ENCODE results near the gene MLH1.
"Not testable (repeated sequence)": the region's sequence is repeated elsewhere in the genome, so short reads cannot be mapped to it uniquely, and the experiment has no call there.

The MLH1 gene

DNA sequence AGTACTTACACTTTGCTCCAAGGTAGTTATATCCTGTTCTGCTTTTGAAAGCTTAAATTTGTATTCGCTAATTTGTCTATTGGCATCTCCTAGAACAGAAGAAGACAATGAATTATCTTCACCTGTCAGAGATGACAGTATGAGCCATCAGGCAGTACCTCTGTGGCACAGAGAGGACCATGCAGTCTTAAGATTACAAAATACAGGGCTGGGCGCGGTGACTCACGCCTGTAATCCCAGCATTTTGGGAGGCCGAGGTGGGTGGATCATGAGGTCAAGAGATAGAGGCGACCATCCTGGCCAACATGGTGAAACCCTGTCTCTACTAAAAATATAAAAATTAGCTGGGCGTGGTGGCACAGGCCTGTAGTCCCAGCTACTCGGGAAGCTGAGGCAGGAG lies 61.8 kb downstream of the MLH1 start:
- not testable (repeated sequence) for H2AFZ ChIP-seq (ENCODE audit: low read length); H2BK5ac ChIP-seq (ENCODE audit: low read length); H3K4ac ChIP-seq (ENCODE audit: low read length); H4K8ac ChIP-seq (ENCODE audit: low read depth, low read length); H3K4me2 ChIP-seq (ENCODE audit: insufficient read depth, low read length, poor library complexity, severe bottlenecking); DNase-seq (ENCODE audit: low spot score); H2BK120ac ChIP-seq (ENCODE audit: low read depth, low read length); H2AK5ac ChIP-seq (ENCODE audit: low read depth, low read length); H3K14ac ChIP-seq (ENCODE audit: low read length); H3K27ac ChIP-seq (replicated peaks; ENCODE audit: low read length); H3K18ac ChIP-seq (ENCODE audit: low read length); H3K27me3 ChIP-seq (ENCODE audit: control insufficient read depth in 3 of 3, insufficient read depth in 3 of 3, low read depth in 1 of 3, low read length in 3 of 3); H2BK15ac ChIP-seq (ENCODE audit: low read length); H3K79me1 ChIP-seq (ENCODE audit: low read depth, low read length); H3K4me1 ChIP-seq (ENCODE audit: control insufficient read depth in 2 of 2, insufficient read depth in 1 of 2, low read depth in 1 of 2, low read length in 2 of 2); H3K23ac ChIP-seq (ENCODE audit: low read depth, low read length, poor library complexity); H4K91ac ChIP-seq (ENCODE audit: low read depth, low read length, poor library complexity); H3K9ac ChIP-seq (ENCODE audit: low read depth, low read length, poor library complexity); H3K9me3 ChIP-seq (replicated peaks in 1 of 2; ENCODE audit: control insufficient read depth in 2 of 2, insufficient read depth in 1 of 2, low read depth in 1 of 2, low read length in 2 of 2); H2BK12ac ChIP-seq (ENCODE audit: low read length); H3K4me3 ChIP-seq (ENCODE audit: low read length in 2 of 2)
- no CpG with 5 or more reads among the region's 8 CpGs for WGBS, 2 donors (ENCODE audit: extremely low coverage in 2 of 2, insufficient read length in 2 of 2, insufficient replicate concordance in 1 of 2)
- H3K36me3 ChIP-seq (replicated peaks in 1 of 2; ENCODE audit: control insufficient read depth in 2 of 2, insufficient read depth in 2 of 2, low read length in 2 of 2): peaks cover 21 to 88% of the 10 kb centered on the region in 2 donors

DNA sequence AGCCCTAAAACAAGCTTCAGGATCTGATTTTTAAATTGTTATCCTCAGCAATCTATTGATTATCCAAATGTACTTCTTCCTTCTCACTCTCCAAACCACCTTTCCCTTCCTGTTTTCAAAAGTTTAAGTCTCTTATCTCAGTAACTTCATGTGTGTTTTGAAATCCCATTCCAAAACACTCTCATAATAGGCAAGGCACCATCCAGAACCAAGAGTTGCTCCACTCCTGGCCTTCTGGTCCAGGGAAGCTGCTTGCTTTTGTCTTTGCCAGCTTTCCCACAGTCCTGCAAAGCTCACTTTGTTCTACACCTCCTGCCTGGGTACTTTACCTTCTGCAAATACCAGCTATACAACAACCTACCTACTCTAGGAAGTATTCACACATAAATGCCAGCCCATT lies 63.5 kb downstream of the MLH1 start:
- Histone ChIP-seq H2BK12ac (ENCODE audit: low read length) (no peak overlapping the region), H3K23ac (ENCODE audit: low read depth, low read length, poor library complexity) (no peak overlapping the region), H3K9ac (ENCODE audit: low read depth, low read length, poor library complexity) (no peak overlapping the region), H3K9me3 (replicated peaks in 1 of 2; ENCODE audit: control insufficient read depth in 2 of 2, insufficient read depth in 1 of 2, low read depth in 1 of 2, low read length in 2 of 2) (no peaks in the 10 kb centered on the region), H3K4ac (ENCODE audit: low read length) (no peak overlapping the region), H3K4me2 (ENCODE audit: insufficient read depth, low read length, poor library complexity, severe bottlenecking) (no peak overlapping the region), H4K91ac (ENCODE audit: low read depth, low read length, poor library complexity) (no peak overlapping the region), H2BK5ac (ENCODE audit: low read length) (no peak overlapping the region), H3K14ac (ENCODE audit: low read length) (no peak overlapping the region), H3K27ac (replicated peaks; ENCODE audit: low read length) (no peak overlapping the region), H3K27me3 (ENCODE audit: control insufficient read depth in 3 of 3, insufficient read depth in 3 of 3, low read depth in 1 of 3, low read length in 3 of 3) (no peaks in the 10 kb centered on the region), H3K36me3 (replicated peaks in 1 of 2; ENCODE audit: control insufficient read depth in 2 of 2, insufficient read depth in 2 of 2, low read length in 2 of 2) (peaks cover 14 to 81% of the 10 kb centered on the region in 2 donors), H3K4me3 (ENCODE audit: low read length in 2 of 2) (no peak overlapping the region), H2BK120ac (ENCODE audit: low read depth, low read length) (no peak overlapping the region), H3K79me1 (ENCODE audit: low read depth, low read length) (no peaks in the 10 kb centered on the region), H3K18ac (ENCODE audit: low read length) (no peak overlapping the region), H2AK5ac (ENCODE audit: low read depth, low read length) (no peak overlapping the region), H2AFZ (ENCODE audit: low read length) (no peak overlapping the region), H3K4me1 (ENCODE audit: control insufficient read depth in 2 of 2, insufficient read depth in 1 of 2, low read depth in 1 of 2, low read length in 2 of 2) (no peaks in the 10 kb centered on the region), H2BK15ac (ENCODE audit: low read length) (no peak overlapping the region), H4K8ac (ENCODE audit: low read depth, low read length) (no peak overlapping the region)
- DNase-seq (ENCODE audit: low spot score): no peak

DNA sequence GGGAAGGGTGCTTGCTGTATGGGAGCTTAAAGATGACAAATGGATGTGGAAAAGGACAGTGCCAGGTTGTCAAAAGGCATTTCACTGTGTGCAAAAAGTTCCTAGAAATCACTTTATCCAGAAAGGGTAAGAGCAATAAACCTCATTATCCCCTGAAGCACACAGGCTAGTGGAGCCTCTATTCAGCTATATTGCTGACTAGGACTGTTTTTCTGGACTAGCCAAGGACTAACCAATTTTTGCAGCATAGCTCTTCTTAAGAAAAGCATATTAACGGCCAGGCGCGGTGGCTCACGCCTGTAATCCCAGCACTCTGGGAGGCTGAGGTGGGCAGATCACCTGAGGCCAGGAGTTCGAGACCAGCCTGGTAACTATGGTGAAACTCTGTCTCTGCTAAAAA lies 64.8 kb downstream of the MLH1 start:
- WGBS, 2 donors (ENCODE audit: extremely low coverage in 2 of 2, insufficient read length in 2 of 2, insufficient replicate concordance in 1 of 2): no CpG with 5 or more reads among the region's 5 CpGs
- H3K36me3 ChIP-seq (replicated peaks in 1 of 2; ENCODE audit: control insufficient read depth in 2 of 2, insufficient read depth in 2 of 2, low read length in 2 of 2): peaks cover 14 to 82% of the 10 kb centered on the region in 2 donors

DNA sequence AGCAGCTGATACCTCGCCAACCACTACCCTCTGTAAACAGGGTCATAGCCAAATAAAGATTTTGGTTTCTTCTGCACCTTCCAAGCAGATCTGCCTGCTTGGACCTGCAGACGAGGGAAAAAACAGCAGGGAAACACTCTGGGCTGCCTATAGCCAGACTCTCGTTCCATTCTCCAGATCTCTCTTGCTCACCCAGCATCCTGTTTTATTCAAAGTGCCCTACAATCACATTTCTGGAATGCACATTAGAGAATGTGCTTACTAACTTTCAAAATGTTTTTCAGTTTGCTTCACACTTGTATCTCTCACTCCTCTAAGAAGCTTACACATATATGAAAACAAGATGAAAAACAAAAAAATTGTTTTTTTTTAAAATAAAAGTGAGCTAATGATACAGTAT lies 71.4 kb downstream of the MLH1 start:
- no peak overlapping the region for H3K4me3 ChIP-seq (ENCODE audit: low read length in 2 of 2)
- H3K27me3 ChIP-seq (ENCODE audit: control insufficient read depth in 3 of 3, insufficient read depth in 3 of 3, low read depth in 1 of 3, low read length in 3 of 3): no peaks in the 10 kb centered on the region
- peaks cover 3 to 61% of the 10 kb centered on the region in 2 donors for H3K36me3 ChIP-seq (replicated peaks in 1 of 2; ENCODE audit: control insufficient read depth in 2 of 2, insufficient read depth in 2 of 2, low read length in 2 of 2)
- no peak overlapping the region for H2BK15ac ChIP-seq (ENCODE audit: low read length)
- H2BK5ac ChIP-seq (ENCODE audit: low read length): no peak overlapping the region
- H3K4ac ChIP-seq (ENCODE audit: low read length): no peak overlapping the region
- no peaks in the 10 kb centered on the region for H3K9me3 ChIP-seq (replicated peaks in 1 of 2; ENCODE audit: control insufficient read depth in 2 of 2, insufficient read depth in 1 of 2, low read depth in 1 of 2, low read length in 2 of 2)
- H3K23ac ChIP-seq (ENCODE audit: low read depth, low read length, poor library complexity): no peak overlapping the region
- no peak overlapping the region for H3K14ac ChIP-seq (ENCODE audit: low read length)
- H3K18ac ChIP-seq (ENCODE audit: low read length): no peak overlapping the region
- H3K9ac ChIP-seq (ENCODE audit: low read depth, low read length, poor library complexity): no peak overlapping the region
- no peaks in the 10 kb centered on the region for H3K4me1 ChIP-seq (ENCODE audit: control insufficient read depth in 2 of 2, insufficient read depth in 1 of 2, low read depth in 1 of 2, low read length in 2 of 2)
- no peak overlapping the region for H4K8ac ChIP-seq (ENCODE audit: low read depth, low read length)
- no peak overlapping the region for H4K91ac ChIP-seq (ENCODE audit: low read depth, low read length, poor library complexity)
- no peak for DNase-seq (ENCODE audit: low spot score)
- no peak overlapping the region for H2BK120ac ChIP-seq (ENCODE audit: low read depth, low read length)
- H3K79me1 ChIP-seq (ENCODE audit: low read depth, low read length): no peaks in the 10 kb centered on the region
- H2BK12ac ChIP-seq (ENCODE audit: low read length): no peak overlapping the region
- no CpG with 5 or more reads among the region's 3 CpGs for WGBS, 2 donors (ENCODE audit: extremely low coverage in 2 of 2, insufficient read length in 2 of 2, insufficient replicate concordance in 1 of 2)
- no peak overlapping the region for H2AFZ ChIP-seq (ENCODE audit: low read length)
- no peak overlapping the region for H3K27ac ChIP-seq (replicated peaks; ENCODE audit: low read length)
- H2AK5ac ChIP-seq (ENCODE audit: low read depth, low read length): no peak overlapping the region
- no peak overlapping the region for H3K4me2 ChIP-seq (ENCODE audit: insufficient read depth, low read length, poor library complexity, severe bottlenecking)

More for the DNA sequence above, 64.8 kb downstream of the MLH1 start:
- Histone ChIP-seq H3K27ac (replicated peaks; ENCODE audit: low read length) (no peak overlapping the region), H3K4me1 (ENCODE audit: control insufficient read depth in 2 of 2, insufficient read depth in 1 of 2, low read depth in 1 of 2, low read length in 2 of 2) (no peaks in the 10 kb centered on the region), H3K23ac (ENCODE audit: low read depth, low read length, poor library complexity) (no peak overlapping the region), H3K4me2 (ENCODE audit: insufficient read depth, low read length, poor library complexity, severe bottlenecking) (no peak overlapping the region), H2BK5ac (ENCODE audit: low read length) (no peak overlapping the region), H2AK5ac (ENCODE audit: low read depth, low read length) (no peak overlapping the region), H2BK15ac (ENCODE audit: low read length) (no peak overlapping the region), H4K8ac (ENCODE audit: low read depth, low read length) (no peak overlapping the region), H3K9ac (ENCODE audit: low read depth, low read length, poor library complexity) (no peak overlapping the region), H3K4me3 (ENCODE audit: low read length in 2 of 2) (no peak overlapping the region), H3K14ac (ENCODE audit: low read length) (no peak overlapping the region), H3K27me3 (ENCODE audit: control insufficient read depth in 3 of 3, insufficient read depth in 3 of 3, low read depth in 1 of 3, low read length in 3 of 3) (no peaks in the 10 kb centered on the region), H2BK120ac (ENCODE audit: low read depth, low read length) (no peak overlapping the region), H2AFZ (ENCODE audit: low read length) (no peak overlapping the region), H3K4ac (ENCODE audit: low read length) (no peak overlapping the region), H3K79me1 (ENCODE audit: low read depth, low read length) (no peaks in the 10 kb centered on the region), H3K18ac (ENCODE audit: low read length) (no peak overlapping the region), H2BK12ac (ENCODE audit: low read length) (no peak overlapping the region), H4K91ac (ENCODE audit: low read depth, low read length, poor library complexity) (no peak overlapping the region), H3K9me3 (replicated peaks in 1 of 2; ENCODE audit: control insufficient read depth in 2 of 2, insufficient read depth in 1 of 2, low read depth in 1 of 2, low read length in 2 of 2) (no peaks in the 10 kb centered on the region)
- no peak for DNase-seq (ENCODE audit: low spot score)

Data from neuronal stem cell (in vitro differentiated cells).